GM21526 (cell line): ENCODE data around the gene FAM216A.

Source experiments
- ATAC-seq: cut with Tn5 transposase; IDR thresholded peaks from one replicate; pipeline ENCODE4 v1.9.1; 2021; ENCODE audit warnings: moderate library complexity; ENCODE audit not compliant: unreplicated experiment, low FRiP score

The FAM216A gene

DNA sequence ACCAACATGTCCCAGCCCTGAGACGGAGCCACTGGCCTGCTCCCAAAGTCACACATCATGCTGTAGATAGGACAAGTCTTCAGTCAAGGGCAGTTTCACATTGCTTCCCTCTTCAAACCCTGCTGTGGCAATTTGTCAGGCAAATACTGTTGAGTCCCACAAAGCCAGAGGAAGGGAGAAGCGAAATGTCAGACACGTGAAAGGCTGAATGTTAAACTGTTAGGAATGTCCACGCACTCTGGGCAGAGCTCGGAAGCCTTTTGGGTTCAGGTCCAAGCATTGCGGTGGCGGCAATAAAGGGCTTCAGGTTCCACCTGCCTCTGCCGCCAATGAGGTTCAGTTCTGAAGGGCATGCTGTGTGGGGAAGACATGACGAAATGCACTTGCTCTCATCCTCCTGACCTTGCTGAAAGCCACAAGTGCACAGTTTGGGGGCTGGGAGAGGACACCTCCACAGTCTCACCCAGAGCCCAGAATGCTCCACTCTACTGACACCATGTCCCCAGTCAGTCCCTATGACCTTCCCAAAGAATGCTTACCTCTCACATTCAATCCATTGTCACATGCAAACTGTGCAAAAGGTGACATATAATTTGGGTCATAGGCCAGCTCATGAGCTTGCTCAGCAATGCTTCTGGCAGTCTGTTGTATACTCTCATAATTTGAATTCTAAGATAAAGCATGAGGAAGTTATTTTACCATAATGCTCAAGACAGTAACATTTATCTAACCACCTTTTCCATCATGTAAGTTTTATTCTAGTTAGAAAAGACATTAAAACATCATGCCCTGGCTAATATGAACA lies 69.2 kb downstream of the FAM216A start:
- no peak for ATAC-seq

DNA sequence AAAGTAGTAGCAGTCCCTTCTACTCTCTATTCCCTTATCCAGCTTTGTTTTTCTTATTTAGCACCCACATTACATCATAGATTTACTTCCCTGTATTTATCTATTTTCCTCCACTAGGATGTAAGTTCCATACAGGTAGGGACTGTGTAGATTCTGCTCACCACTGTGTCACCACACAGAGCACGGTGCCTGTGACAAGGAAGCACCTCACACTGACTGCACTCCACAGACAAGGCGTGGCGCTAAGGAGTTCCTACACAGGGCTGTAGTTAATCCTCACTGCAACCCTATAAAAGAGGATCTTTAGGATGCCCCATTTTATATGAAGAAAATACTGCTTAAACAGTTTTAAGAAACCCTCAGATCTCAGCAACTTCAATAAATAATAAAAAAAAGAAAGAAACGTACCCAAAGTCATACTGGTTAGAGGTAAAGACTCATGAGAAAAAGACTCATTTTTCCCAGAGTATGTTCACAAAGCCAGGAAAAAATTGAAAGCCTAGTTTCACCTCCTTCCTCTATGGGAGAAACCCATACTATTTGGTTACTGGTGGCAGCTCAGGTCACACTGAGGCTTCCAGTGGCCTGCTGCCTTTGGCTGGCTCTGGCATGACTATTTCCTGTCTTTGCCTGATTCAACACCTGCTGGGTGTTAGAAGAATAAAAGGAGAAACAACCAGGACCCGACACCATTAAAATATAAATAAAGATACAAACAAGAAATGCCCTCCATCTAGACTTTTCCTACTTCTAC lies 70.4 kb downstream of the FAM216A start:
- no peak for ATAC-seq
